Stimulated activated naive CD8-positive, alpha-beta T cell treated with anti-CD3 and anti-CD28 coated beads, Interleukin-15, Interleukin-2, amounts not matched to agents 100 U/mL and 50 U/mL, for 24 hours (primary cell): ENCODE measurements around the gene MGRN1.

Experiments
- ATAC-seq: fragments of 150-1000 bp; cut with Tn5 transposase; one replicate; pipeline ENCODE4 v1.10.0; 2021
- DNase-seq: peaks from one replicate; pipeline ENCODE4 v3.0.0; 2021

MGRN1 gene

GRCh38 chr16:4687946-4688673 is 63.5 kb downstream of the MGRN1 start:
- no peak for DNase-seq
- ATAC-seq = no peak

- DNase-seq (no peak), ATAC-seq (no peak)
Measured at GRCh38 chr16:4688674-4689045, 64.0 kb downstream of the MGRN1 start.

GRCh38 chr16:4689091-4689671 is 64.6 kb downstream of the MGRN1 start:
- DNase-seq (no peak), ATAC-seq (no peak)

- DNase-seq (no peak), ATAC-seq (no peak)
Measured at GRCh38 chr16:4689864-4690704, 65.5 kb downstream of the MGRN1 start.

GRCh38 chr16:4690946-4691665 is 66.5 kb downstream of the MGRN1 start:
- ATAC-seq = no peak
- no peak for DNase-seq

- DNase-seq (no peak), ATAC-seq (no peak)
Measured at GRCh38 chr16:4691666-4692412, 67.2 kb downstream of the MGRN1 start.

GRCh38 chr16:4692460-4693295 is 68.1 kb downstream of the MGRN1 start:
- DNase-seq = no peak
- peak; percentile 2 for ATAC-seq

- peak; percentile 97 for ATAC-seq
- peak; percentile 99 for DNase-seq
Measured at GRCh38 chr16:4693296-4693955, 68.8 kb downstream of the MGRN1 start, which contains the start of gene NUDT16L1. Gene NUDT16L1, plus strand, starts transcription at chr16:4693562. Its CDS starts 165 bp downstream, at chr16:4693727.

GRCh38 chr16:4693956-4694641 is 69.5 kb downstream of the MGRN1 start:
- ATAC-seq (peak; percentile 2), DNase-seq (peak; percentile 55)

- DNase-seq (no peak), ATAC-seq (no peak)
Measured at GRCh38 chr16:4694642-4695451, 70.2 kb downstream of the MGRN1 start.

GRCh38 chr16:4695473-4696171 is 71.0 kb downstream of the MGRN1 start:
- no peak for ATAC-seq
- no peak for DNase-seq

GRCh38 chr16:4696172-4696904 is 71.7 kb downstream of the MGRN1 start:
- no peak for ATAC-seq
- no peak for DNase-seq

- ATAC-seq = no peak
- DNase-seq = no peak
Measured at GRCh38 chr16:4696905-4697847, 72.5 kb downstream of the MGRN1 start.

GRCh38 chr16:4697848-4698291 is 73.2 kb downstream of the MGRN1 start:
- ATAC-seq = no peak
- no peak for DNase-seq

GRCh38 chr16:4698321-4699045 is 73.9 kb downstream of the MGRN1 start:
- ATAC-seq = no peak
- DNase-seq = no peak
